GM11168 (cell line): ENCODE data around the gene MYO9A.

Experiments used
- in situ Hi-C: fragments of 300-500 bp; cut with MboI; formaldehyde crosslinking; loops from one replicate; pipeline ENCODE4 v1.12.0; 2022; ENCODE audit warnings: low sequenced_read_pairs; ENCODE audit not compliant: unreplicated experiment

Gene MYO9A

DNA sequence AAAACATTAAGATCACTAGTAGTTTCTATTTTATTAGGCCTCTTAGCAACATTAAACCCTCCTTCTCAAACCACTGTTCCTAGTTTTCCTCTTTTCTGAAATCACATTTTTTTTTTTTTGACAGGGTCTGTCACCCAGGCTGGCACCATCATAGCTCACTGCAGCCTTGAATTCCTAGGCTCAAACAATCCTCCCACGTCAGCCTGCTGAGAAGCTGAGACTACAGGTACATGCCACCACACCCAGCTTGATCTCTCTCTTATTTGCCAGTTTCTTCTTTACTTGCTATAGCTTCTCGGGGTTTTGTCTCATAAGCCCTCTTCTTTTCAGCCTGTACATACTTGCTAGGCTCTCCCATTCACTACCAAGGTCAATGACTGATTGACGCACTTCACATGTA lies 28.3 kb upstream of the MYO9A start:
- in situ Hi-C loops, result loop anchor here (10.0 kb wide), 1 partner anchor 341 kb away; no protein-coding TSS in a partner anchor

DNA sequence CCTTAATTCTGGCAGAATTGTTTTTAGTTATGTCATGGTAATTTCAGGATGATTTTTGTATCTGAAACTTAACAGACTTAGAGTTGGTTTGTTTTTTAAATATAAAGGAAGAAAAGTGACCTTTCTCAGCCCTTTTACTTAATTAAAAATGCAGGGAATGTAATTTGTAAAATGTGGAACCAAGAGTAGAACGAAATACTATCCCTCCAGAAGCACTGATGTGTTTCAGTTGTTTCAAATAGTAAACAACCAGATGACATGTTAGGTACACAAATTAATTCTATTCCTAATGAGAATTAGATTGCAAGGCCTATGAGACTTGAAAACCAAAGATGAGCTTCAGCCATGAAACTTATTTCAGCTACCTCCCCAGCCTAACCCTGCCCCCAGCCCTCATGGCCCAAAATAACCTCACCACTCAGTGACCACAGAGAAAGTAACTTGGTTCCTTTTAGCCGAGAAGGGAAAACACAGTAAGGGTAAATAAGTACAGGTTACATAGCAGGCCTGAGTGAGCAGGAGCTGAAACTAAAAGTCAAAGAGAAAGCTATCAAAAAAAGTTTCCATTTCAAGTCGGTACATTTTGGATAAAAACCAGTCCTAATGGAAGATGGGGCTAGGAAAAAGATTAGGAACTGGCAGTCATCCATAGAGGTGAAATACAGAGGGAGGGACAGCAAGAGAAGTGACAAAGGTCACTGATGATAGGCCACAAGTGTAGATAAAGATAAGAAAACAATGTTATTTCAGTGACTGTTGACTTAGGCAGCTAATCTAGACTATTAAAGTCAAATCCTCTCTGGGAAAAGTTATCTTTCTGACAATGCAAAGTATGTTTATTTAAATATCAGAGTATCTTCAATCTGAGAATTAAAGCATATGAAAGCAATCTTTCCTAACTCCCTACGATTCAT lies 23.5 kb upstream of the MYO9A start:
- in situ Hi-C loops, result loop anchor here (10.0 kb wide), 1 partner anchor 337 kb away; no protein-coding TSS in a partner anchor

DNA sequence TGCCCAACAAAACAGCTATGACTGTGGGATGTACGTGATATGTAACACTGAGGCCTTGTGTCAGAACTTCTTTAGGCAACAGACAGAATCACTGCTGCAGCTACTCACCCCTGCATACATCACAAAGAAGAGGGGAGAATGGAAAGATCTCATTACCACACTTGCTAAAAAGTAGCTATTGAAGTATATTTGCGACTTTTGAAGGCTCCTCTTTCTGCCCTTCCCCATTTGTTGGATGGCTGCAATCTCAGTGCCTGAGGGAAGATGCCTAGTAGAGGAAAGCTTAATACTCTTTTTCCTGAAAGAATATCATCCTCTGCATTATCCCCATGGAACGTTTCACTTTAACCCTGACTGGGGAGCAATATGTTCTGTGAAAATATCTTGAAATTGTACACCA lies 22.1 kb upstream of the MYO9A start:
- in situ Hi-C loops, result loop anchor here (10.0 kb wide), 1 partner anchor 335 kb away; no protein-coding TSS in a partner anchor

DNA sequence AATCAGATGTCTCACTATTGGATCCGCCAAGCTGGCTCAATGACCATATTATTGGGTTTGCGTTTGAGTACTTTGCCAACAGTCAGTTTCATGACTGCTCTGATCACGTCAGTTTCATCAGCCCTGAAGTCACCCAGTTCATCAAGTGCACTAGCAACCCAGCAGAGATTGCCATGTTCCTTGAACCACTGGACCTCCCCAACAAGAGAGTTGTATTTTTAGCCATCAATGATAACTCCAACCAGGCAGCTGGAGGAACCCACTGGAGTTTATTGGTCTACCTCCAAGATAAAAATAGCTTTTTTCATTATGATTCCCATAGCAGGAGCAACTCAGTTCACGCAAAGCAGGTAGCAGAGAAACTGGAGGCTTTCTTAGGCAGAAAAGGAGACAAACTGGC lies 21.7 kb upstream of the MYO9A start:
- in situ Hi-C loops, result loop anchor here (10.0 kb wide), 1 partner anchor 335 kb away; no protein-coding TSS in a partner anchor

DNA sequence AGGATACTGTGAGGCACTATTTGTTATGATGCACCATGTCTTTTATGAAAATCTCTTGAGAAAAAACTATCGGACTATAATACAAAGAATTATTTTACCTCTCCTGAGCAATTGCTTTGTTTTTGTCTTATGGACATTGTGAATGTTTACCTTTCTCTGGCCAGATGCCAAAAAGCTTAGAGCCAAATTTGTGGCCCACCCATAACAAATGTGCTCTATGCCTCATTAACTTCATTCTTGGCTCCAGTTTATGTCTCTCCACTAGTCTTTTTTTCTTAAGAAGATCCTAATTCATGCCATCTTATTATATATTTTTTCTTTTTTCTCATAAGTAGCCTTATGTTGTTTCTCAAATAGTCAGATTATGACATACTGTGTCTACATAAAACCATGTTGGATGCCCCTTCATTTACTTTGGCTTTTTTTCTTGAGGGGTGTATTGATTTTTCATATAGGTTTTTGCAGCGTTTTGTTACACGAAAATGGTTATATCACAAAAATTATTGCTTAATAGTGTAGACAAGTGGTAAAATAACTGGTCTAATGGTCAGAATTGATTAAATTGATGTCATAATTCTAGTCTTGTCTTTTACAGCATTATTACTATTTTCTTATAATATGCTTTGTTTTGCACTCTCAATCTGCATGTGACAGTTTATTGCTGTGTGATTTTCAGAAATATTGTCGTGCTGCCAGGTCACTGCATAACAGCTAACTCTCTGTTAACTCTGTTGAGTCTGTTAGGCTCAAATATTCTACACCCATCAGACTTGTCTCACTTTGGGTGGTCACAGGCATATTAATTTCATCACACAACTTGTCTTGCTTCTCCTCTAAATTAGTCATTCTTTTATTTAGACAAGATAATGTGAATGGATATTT lies 18.5 kb upstream of the MYO9A start:
- in situ Hi-C loops, result no loop called here

GRCh38 chr15:72135719-72136118 lies 17.8 kb upstream of the MYO9A start:
- in situ Hi-C loops, result no loop called here

GRCh38 chr15:72133211-72133610 lies 15.3 kb upstream of the MYO9A start:
- in situ Hi-C loops, result no loop called here

- in situ Hi-C loops, result no loop called here
Observed at GRCh38 chr15:72131922-72132321, 14.0 kb upstream of the MYO9A start.

- in situ Hi-C loops, result no loop called here
Observed at GRCh38 chr15:72130272-72130671, 12.3 kb upstream of the MYO9A start.

- in situ Hi-C loops, result no loop called here
Observed at GRCh38 chr15:72128359-72128758, 10.4 kb upstream of the MYO9A start.

DNA sequence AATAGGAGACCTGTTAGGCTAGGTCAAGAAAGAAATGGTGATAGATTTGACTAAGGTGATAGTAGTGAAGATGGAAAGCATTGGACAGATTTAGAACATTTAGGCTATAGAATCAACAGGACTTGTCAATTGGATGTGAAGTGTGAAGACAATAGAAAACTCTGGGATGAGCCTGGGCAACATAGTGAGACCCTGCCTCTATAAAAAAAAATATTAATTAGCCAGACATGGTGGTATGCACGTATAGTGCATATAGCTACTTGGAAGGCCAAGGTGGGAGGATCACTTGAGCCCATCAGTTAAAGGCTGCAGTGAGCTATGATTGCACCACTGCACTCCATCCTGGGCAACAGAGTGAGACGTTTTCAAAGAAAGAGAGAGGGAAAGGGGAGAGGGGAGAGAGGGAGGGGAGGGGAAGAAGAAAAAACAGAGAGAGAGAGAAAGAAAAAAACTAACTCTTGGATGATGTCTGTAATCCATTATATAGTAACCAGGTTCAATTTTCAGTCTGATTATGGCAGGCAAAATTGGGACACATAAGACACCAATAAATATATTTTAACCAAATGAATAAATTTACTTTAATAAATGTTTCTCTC lies 9.9 kb upstream of the MYO9A start:
- in situ Hi-C loops, result no loop called here

DNA sequence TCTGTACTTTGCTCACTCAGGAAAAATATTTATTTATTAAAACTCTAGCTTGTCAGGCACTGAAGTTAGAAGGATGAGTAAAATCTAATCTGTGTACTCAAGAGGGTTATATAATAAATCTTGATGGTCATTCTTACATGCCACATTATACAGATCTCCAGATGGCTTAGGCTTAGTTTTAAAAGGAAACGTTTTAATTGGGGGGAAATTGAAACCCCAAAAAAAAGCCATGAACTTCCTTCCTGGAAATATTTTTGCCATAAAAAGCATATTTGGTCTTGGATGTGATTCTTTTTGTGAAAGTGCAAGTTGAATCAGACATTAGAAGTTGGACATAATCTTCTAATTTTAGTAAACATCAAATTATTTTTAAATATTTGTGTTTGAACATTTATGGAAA lies 6.3 kb upstream of the MYO9A start:
- in situ Hi-C loops, result no loop called here

GRCh38 chr15:72117486-72118016 lies 399 bp downstream of the MYO9A start:
- in situ Hi-C loops, result no loop called here

GRCh38 chr15:72116731-72117485 lies 1.0 kb downstream of the MYO9A start:
- in situ Hi-C loops, result no loop called here

DNA sequence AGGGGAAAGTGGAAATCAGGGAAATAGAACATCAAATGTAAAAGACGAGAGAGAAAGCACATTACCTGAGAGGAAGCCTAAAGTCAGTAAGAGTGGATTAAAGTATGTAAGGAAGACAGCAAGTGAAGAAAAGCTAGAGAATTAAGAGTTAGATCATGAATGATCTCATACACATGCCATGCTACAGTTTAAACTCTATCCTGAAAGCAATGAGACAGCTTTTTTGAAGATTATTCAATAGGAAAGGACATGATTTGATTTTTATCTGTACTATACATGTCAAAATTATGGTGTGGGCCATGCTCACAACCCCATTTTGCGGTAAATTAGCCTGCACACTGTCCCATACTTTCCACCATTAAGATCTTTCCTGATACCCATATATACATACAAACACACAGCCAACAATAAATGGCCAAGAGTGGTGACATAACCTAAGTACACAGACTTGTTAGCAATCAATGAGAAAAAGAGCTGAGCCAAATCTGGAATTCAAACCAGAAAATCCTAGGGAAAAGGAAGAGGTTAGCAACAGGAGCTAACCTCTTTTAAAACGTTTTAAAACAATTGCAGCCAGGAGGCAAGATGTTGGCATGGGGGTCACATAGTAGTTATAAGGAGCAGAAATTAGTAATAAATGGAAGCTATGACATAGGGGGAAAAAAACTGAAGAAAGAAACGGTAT lies 4.5 kb downstream of the MYO9A start:
- in situ Hi-C loops, result no loop called here

DNA sequence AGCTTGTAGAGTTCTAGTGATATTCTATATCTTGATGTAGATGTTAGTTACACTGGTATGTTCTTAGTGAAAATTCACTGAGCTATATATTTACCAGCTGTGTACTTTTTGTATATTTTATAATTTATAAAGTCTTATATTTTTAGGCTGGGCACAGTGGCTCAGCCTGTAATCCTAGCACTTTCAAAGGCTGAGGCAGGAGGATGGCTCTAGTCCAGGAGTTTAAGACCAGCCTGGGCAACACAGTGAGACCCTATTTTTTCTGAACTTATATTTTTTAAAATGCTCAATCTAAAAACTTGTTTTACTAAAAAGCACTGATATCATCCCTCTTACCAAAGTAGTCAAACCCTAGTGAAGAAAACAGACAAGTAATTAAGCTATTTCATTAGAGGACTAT lies 5.1 kb downstream of the MYO9A start:
- in situ Hi-C loops, result no loop called here

DNA sequence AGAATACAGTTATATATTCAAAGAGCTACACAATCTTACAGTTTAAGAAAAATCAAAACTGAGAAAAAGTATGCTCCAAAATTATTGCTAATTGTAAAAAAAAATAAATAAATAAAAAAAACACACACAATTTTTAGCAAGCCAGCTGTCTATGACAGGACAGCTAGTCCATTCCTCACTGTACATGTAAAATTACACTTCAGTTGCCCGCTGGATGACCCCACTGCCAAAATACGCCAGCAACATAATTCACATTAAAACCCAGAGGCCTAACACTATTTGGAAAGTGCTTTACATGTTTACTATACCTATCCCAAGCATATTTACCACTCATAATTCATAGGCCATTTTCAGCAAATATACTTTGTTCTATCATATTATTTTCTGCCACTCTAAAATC lies 5.8 kb downstream of the MYO9A start:
- in situ Hi-C loops, result no loop called here

DNA sequence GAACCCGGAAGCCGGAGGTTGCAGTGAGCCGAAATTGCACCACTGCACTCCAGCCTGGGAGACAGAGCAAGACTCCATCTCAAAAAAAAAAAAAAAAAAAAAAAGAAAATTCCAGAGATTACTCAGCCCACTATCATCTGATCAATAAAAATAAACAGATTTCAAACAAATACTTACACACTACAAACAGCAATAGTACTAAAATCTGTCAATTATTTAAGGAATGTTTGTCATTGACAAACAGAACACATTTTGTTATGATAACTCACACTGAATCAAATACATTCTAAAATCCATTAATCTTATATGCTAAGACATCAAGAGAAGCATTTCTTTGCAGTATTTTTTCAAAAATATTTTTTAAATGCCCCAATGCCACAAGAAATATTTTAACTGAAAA lies 7.6 kb downstream of the MYO9A start:
- in situ Hi-C loops, result no loop called here

DNA sequence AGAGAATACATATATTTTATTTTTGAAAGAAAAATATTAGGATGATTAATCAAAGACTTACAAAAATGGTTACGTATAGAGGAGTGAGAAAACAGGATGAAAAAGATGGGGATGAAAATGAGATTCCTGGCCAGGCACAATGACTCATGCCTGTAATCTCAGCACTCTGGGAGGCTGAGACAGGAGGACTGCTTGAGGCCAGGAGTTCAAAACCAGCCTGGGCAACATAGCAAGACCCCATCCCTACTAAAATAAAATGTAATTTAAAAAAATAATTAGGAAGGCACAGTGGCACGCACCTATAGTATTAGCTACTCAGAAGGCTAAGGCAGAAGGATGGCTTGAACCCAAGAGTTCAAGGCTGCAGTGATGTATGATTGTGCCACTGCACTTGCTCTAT lies 11.9 kb downstream of the MYO9A start:
- in situ Hi-C loops, result no loop called here
